Trophoblast cell (in vitro differentiated cells and primary cell): ENCODE data around the gene TNFAIP8L3.

Source experiments
- DNase-seq, 2 donors: peaks; one replicate each; pipeline ENCODE4 v3.0.0-alpha.2; 2016
- H2AFZ ChIP-seq: 2 replicates; pipeline ENCODE4 v1.6.1; 2013; ENCODE audit warnings: low read length, moderate library complexity, mild to moderate bottlenecking; ENCODE audit not compliant: insufficient read depth, poor library complexity
- H2AK5ac ChIP-seq: 2 replicates; pipeline ENCODE4 v1.6.1; 2013; ENCODE audit warnings: mild to moderate bottlenecking, low read length
- H2BK120ac ChIP-seq: 2 replicates; pipeline ENCODE4 v1.6.1; 2013; ENCODE audit warnings: low read length, mild to moderate bottlenecking, moderate library complexity; ENCODE audit not compliant: insufficient read depth, poor library complexity
- H2BK12ac ChIP-seq: 2 replicates; pipeline ENCODE4 v1.6.1; 2013; ENCODE audit warnings: mild to moderate bottlenecking, low read length, moderate library complexity
- H2BK5ac ChIP-seq: 2 replicates; pipeline ENCODE4 v1.6.1; 2013; ENCODE audit warnings: low read length, low read depth, moderate library complexity, mild to moderate bottlenecking; ENCODE audit not compliant: poor library complexity
- H3K14ac ChIP-seq: 2 replicates; pipeline ENCODE4 v1.6.1; 2013; ENCODE audit warnings: mild to moderate bottlenecking, low read length
- H3K18ac ChIP-seq: 2 replicates; pipeline ENCODE4 v1.6.1; 2013; ENCODE audit warnings: mild to moderate bottlenecking, low read length
- H3K23ac ChIP-seq: 2 replicates; pipeline ENCODE4 v1.6.1; 2013; ENCODE audit warnings: low read length
- H3K27ac ChIP-seq: 2 replicates; pipeline ENCODE4 v1.5.1; 2013; ENCODE audit warnings: low read depth, mild to moderate bottlenecking, inconsistent platforms, low read length, moderate library complexity
- H3K27me3 ChIP-seq: 2 replicates; pipeline ENCODE4 v1.6.1; 2013; ENCODE audit warnings: inconsistent platforms, mild to moderate bottlenecking, low read length, moderate library complexity; ENCODE audit not compliant: insufficient read depth
- H3K36me3 ChIP-seq, 2 experiments: 1 replicate in 1 of 2; 2 replicates in 1 of 2; pipeline ENCODE4 v1.6.1; 2013; ENCODE audit warnings: low read length in 2 of 2, mild to moderate bottlenecking in 2 of 2, moderate library complexity in 1 of 2; ENCODE audit not compliant: insufficient read depth in 2 of 2, control insufficient read depth in 1 of 2
- H3K4ac ChIP-seq: 2 replicates; pipeline ENCODE4 v1.6.1; 2013; ENCODE audit warnings: low read depth, mild to moderate bottlenecking, low read length, moderate library complexity
- H3K4me1 ChIP-seq, 2 experiments: 1 replicate in 1 of 2; 2 replicates in 1 of 2; pipeline ENCODE4 v1.6.1; 2013; ENCODE audit warnings: low read length in 2 of 2, mild to moderate bottlenecking in 2 of 2, moderate library complexity in 1 of 2; ENCODE audit not compliant: insufficient read depth in 2 of 2, control insufficient read depth in 1 of 2
- H3K4me2 ChIP-seq: 2 replicates; pipeline ENCODE4 v1.6.1; 2013; ENCODE audit warnings: inconsistent platforms, mild to moderate bottlenecking, low read length, moderate library complexity
- H3K4me3 ChIP-seq: 2 replicates; pipeline ENCODE4 v1.5.1; 2013; ENCODE audit warnings: mild to moderate bottlenecking, low read depth, low read length, inconsistent platforms
- H3K79me1 ChIP-seq: one replicate; pipeline ENCODE4 v1.6.1; 2013; ENCODE audit warnings: low read length
- H3K79me2 ChIP-seq: 2 replicates; pipeline ENCODE4 v1.6.1; 2013; ENCODE audit warnings: low read length, mild to moderate bottlenecking; ENCODE audit not compliant: control insufficient read depth, insufficient read depth, poor library complexity
- H3K9ac ChIP-seq: 2 replicates; pipeline ENCODE4 v1.6.1; 2013; ENCODE audit warnings: mild to moderate bottlenecking, low read length
- H3K9me3 ChIP-seq: 2 replicates; pipeline ENCODE4 v1.6.1; 2013; ENCODE audit warnings: low read depth, mild to moderate bottlenecking, control low read depth, inconsistent platforms, low read length; ENCODE audit not compliant: insufficient read depth
- H4K12ac ChIP-seq: 2 replicates; pipeline ENCODE4 v1.6.1; 2013; ENCODE audit warnings: low read depth, mild to moderate bottlenecking, low read length, moderate library complexity
- H4K8ac ChIP-seq: 2 replicates; pipeline ENCODE4 v1.6.1; 2013; ENCODE audit warnings: low read depth, mild to moderate bottlenecking, low read length, moderate library complexity
- H4K91ac ChIP-seq: one replicate; pipeline ENCODE4 v1.6.1; 2013; ENCODE audit warnings: low read depth, mild to moderate bottlenecking, low read length, moderate library complexity
- WGBS: extraction: QIAGEN DNeasy Blood & Tissue Kit; methylation state at CpG from one replicate; pipeline ENCODE4 v1.1.7; 2013; ENCODE audit warnings: missing lambda C conversion rate; ENCODE audit not compliant: insufficient read length, insufficient coverage; ENCODE audit errors: extremely low coverage; 5-methylcytosine and 5-hydroxymethylcytosine counted together

Gene TNFAIP8L3

DNA sequence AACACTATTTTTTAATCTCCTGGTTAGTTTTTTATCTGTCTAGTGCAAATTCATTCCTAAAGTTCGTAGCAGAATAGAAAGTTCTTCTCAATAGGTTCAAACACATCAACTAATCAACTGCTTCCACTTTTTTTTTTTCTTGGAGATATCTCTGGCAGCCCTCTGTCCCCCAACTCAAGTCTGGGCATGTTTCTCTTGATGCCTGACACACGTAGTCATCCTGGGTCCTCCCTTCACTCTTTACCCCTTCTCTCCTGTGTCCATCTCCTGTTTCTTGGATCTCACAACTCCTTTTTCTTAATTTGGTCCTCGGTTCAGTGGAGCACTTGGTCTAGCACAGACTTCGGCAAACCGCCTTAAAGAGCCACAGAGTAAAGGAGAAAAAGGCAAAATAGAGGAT lies 14.4 kb downstream of the TNFAIP8L3 start:
- Histone ChIP-seq H3K4me2 (no peak overlapping the region), H2AK5ac (no peak overlapping the region), H3K18ac (no peak overlapping the region), H3K23ac (no peak overlapping the region), H4K91ac (no peak overlapping the region), H3K36me3 (no peaks in the 10 kb centered on the region), H3K4ac (no peak overlapping the region), H3K9ac (no peak overlapping the region), H3K4me1 (peaks cover 0 to 2% of the 10 kb centered on the region in 2 experiments), H3K27me3 (no peaks in the 10 kb centered on the region), H2BK120ac (no peak overlapping the region), H3K14ac (no peak overlapping the region), H3K79me1 (no peaks in the 10 kb centered on the region), H2BK12ac (no peak overlapping the region), H2AFZ (no peak overlapping the region), H3K4me3 (no peak overlapping the region), H3K9me3 (no peaks in the 10 kb centered on the region), H3K27ac (no peak overlapping the region), H4K12ac (no peak overlapping the region), H4K8ac (no peak overlapping the region), H3K79me2 (no peaks in the 10 kb centered on the region), H2BK5ac (no peak overlapping the region)
- no CpG with 5 or more reads among the region's 5 CpGs for WGBS
- no peak for DNase-seq

DNA sequence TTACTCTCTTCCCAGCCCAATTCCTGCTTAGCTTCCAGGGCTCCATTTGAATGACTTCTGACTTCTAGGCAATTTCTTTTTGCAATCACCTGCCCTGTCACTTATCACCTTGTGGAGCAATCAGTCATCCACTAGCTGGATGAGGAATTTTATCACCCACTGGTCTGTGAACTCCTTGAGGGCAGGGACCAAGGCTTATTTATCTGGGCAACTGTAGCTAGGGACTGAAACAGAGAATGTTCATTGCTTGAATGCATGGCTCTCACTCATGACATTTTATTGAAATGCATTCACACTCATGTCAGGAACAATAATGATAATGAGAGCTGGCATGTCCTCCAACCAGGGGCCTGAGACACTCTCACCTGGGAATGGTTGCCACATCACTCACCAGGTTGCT lies 15.5 kb downstream of the TNFAIP8L3 start:
- Histone ChIP-seq H2AK5ac (no peak overlapping the region), H3K79me2 (no peaks in the 10 kb centered on the region), H3K23ac (no peak overlapping the region), H4K91ac (no peak overlapping the region), H2AFZ (no peak overlapping the region), H3K27ac (no peak overlapping the region), H3K79me1 (no peaks in the 10 kb centered on the region), H3K9me3 (no peaks in the 10 kb centered on the region), H3K9ac (no peak overlapping the region), H4K8ac (no peak overlapping the region), H3K27me3 (no peaks in the 10 kb centered on the region), H3K14ac (no peak overlapping the region), H3K36me3 (no peaks in the 10 kb centered on the region), H3K18ac (no peak overlapping the region), H2BK5ac (no peak overlapping the region), H2BK12ac (no peak overlapping the region), H4K12ac (no peak overlapping the region), H3K4ac (no peak overlapping the region), H3K4me1 (peaks cover 0 to 2% of the 10 kb centered on the region in 2 experiments), H2BK120ac (no peak overlapping the region), H3K4me3 (no peak overlapping the region), H3K4me2 (no peak overlapping the region)
- peak; percentile 82 to 94 for DNase-seq

DNA sequence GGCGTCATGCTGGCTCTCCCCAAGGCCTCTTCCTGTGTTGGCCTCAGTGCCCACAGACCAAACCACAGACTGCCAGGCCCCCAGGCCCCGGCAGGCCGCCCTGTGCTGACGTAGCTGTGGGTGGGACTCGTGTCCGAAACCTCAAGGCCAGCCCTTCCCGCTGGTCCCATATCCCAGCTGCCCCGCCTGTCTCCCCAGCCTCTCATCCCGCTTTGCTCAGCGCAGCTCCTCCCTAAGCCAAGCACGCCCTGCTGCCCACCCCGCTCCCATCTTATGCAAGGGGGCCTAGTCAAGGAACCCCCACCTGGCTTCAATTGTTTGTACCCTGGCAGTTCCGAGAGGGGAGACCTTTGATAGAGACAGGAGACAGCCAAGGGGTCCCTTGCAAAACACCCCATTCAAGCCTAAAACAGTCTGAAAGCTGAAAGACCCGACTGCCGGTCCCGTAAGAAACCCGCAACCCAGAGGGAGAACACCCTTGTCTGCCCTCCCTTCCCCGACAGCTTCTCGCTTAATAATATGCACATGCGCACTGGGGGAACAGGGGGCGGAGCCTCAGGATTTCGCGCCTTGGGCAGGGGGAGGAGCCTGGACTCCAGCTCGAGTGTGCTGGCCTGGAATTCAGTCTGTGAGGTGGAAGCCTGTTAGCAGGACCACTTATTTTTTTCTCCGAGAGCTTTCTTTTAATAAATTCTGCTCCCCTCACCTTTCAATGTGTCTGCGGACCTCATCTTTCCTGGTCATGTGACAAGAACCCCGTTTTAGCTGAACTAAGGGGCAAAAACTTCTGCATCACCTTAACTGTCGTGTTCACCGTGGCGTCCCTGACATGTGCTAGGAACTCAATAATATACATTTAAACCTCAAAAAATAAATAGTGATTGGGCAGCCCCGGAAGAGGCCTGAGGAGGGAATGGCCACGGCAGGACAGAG lies 17.2 kb downstream of the TNFAIP8L3 start:
- H3K4me1 ChIP-seq, result peaks cover 0 to 2% of the 10 kb centered on the region in 2 experiments
- no peaks in the 10 kb centered on the region for H3K36me3 ChIP-seq
- no peak overlapping the region for H2AFZ ChIP-seq
- no peak overlapping the region for H3K4ac ChIP-seq
- H3K4me2 ChIP-seq, result peak overlapping the region; percentile 53
- no peak overlapping the region for H2AK5ac ChIP-seq
- no peak overlapping the region for H3K23ac ChIP-seq
- no peak overlapping the region for H2BK12ac ChIP-seq
- H4K12ac ChIP-seq, result no peak overlapping the region
- no peaks in the 10 kb centered on the region for H3K27me3 ChIP-seq
- H3K18ac ChIP-seq, result no peak overlapping the region
- no peak overlapping the region for H4K8ac ChIP-seq
- H3K14ac ChIP-seq, result no peak overlapping the region
- H3K79me2 ChIP-seq, result no peaks in the 10 kb centered on the region
- H3K9ac ChIP-seq, result no peak overlapping the region
- no peak overlapping the region for H3K4me3 ChIP-seq
- no CpG with 5 or more reads among the region's 32 CpGs for WGBS
- H3K79me1 ChIP-seq, result no peaks in the 10 kb centered on the region
- no peak overlapping the region for H3K27ac ChIP-seq
- no peak overlapping the region for H2BK120ac ChIP-seq
- no peaks in the 10 kb centered on the region for H3K9me3 ChIP-seq
- peak in 1 of 2 donors; percentile 46 for DNase-seq
- H4K91ac ChIP-seq, result no peak overlapping the region
- no peak overlapping the region for H2BK5ac ChIP-seq

DNA sequence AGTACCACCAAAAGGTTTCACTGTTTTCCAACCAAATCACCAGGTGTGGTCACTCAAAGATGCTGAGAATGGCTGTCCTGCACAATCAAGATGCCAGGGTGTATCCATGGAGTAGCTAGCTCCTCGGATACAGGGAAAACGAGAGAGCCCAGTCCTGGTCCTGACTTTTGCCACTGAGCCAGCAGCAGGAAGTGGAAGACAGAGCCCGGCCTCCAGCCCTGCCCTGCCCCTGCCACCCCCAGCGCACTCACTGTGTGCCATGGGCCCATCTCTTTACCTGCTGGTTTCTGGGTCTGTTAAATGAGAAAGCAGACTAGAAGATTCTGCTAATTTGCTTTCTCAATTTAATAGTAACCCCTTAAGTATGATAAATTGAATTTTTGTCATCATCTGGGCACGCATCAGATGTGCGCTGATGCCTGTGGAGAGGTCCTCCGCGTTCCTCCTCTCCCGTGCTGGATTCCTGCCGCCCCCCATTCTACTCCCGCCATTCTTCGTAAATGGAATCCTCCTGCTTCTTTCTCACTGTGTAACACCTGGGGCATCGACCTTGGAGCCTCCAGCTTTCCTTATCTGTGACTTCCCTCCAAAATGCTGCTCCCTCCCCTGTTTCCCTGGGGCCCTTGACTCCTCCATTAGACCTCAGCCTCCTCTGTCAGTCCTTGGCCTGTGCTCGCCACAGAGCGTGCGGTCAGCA lies 18.0 kb downstream of the TNFAIP8L3 start:
- Histone ChIP-seq H3K36me3 (no peaks in the 10 kb centered on the region), H2BK120ac (no peak overlapping the region), H2BK12ac (no peak overlapping the region), H2AK5ac (no peak overlapping the region), H3K14ac (no peak overlapping the region), H3K4me1 (peaks cover 0 to 2% of the 10 kb centered on the region in 2 experiments), H4K12ac (no peak overlapping the region), H3K27me3 (no peaks in the 10 kb centered on the region), H3K9ac (no peak overlapping the region), H3K79me2 (no peaks in the 10 kb centered on the region), H3K4me2 (no peak overlapping the region), H3K18ac (no peak overlapping the region), H3K9me3 (no peaks in the 10 kb centered on the region), H3K27ac (no peak overlapping the region), H4K8ac (no peak overlapping the region), H3K4me3 (no peak overlapping the region), H3K79me1 (no peaks in the 10 kb centered on the region), H3K23ac (no peak overlapping the region), H2BK5ac (no peak overlapping the region), H4K91ac (no peak overlapping the region), H2AFZ (no peak overlapping the region), H3K4ac (no peak overlapping the region)
- no peak for DNase-seq
- WGBS, result no CpG with 5 or more reads among the region's 16 CpGs
